ENCODE data around the gene SLC25A43. TPM values are rescaled to one million over a fixed set of nuclear protein-coding genes. Genes with fewer than 3 reads are reported as not detected.
A peak's percentile ranks its signal among the peaks of the same experiment; 100 is the strongest.

SLC25A43 gene
- total and polyA plus RNA-seq, 9 of the 15 experiments (the other 6 are each of a cell fraction or from before 2014, with no cell fraction given): 1.3 to 8.4 (median 4.0) TPM

GRCh38 chrX:119488749-119489148 is 89.6 kb downstream of the SLC25A43 start:
- Histone ChIP-seq H3K4me1 (replicated peaks in 1 of 2; ENCODE audit: control insufficient read depth in 2 of 2, insufficient read depth in 2 of 2, low read length in 2 of 2) (no peaks in the 10 kb centered on the region; a peak in 1 of 5 replicates), H2AFZ (ENCODE audit: low read depth, low read length) (peak overlapping the region; percentile 4; the same call in 1 of the 2 replicates), H3K36me3 (ENCODE audit: control insufficient read depth, insufficient read depth, low read length) (no peaks in the 10 kb centered on the region), H3K79me2 (ENCODE audit: control insufficient read depth, insufficient read depth, low read length) (no peaks in the 10 kb centered on the region), H3K27me3 (ENCODE audit: control insufficient read depth in 2 of 2, insufficient read depth in 2 of 2, low read length in 2 of 2) (no peaks in the 10 kb centered on the region), H3K9ac (ENCODE audit: insufficient read depth in 1 of 2, low read depth in 2 of 2, low read length in 2 of 2) (no peak overlapping the region), H3K9me1 (ENCODE audit: control insufficient read depth, insufficient read depth, low read length) (no peaks in the 10 kb centered on the region), H3K4me2 (ENCODE audit: insufficient read depth, low read length) (no peak overlapping the region), H3K9me3 (replicated peaks; ENCODE audit: control insufficient read depth, insufficient read depth, low read depth, low read length) (no peaks in the 10 kb centered on the region), H3K27ac (ENCODE audit: extremely low read depth, low read depth, low read length) (no peak overlapping the region), H3K4me3 (no peak overlapping the region), H4K20me1 (replicated peaks; ENCODE audit: control insufficient read depth, insufficient read depth, low read length) (no peaks in the 10 kb centered on the region)
- no TSS peak for BruUV-seq (replicated peaks)
- POLR2A ChIA-PET: interaction anchor here (0.7 kb wide), 1 partner anchor 302 kb away, joined by 3 read pairs; the partner anchor contains the start of gene RPL39
- CTCF ChIA-PET (ENCODE audit: low intra/inter-chr PET ratio): interaction anchor here (0.6 to 1.5 kb wide), 5 partner anchors 12 to 291 kb away, joined by 3 to 5 read pairs (median 4); no protein-coding TSS in a partner anchor
- DNase-seq (ENCODE audit: extremely low read depth in 1 of 4, low spot score in 3 of 4) (peak in 3 of 4 experiments; percentile 22 to 50 (median 22)), FAIRE-seq (peak; percentile 19), ATAC-seq (peak; percentile 55; the same call in 2 of the 3 replicates)
- intact Hi-C loops (cut with micrococcal nuclease): loop anchor here (1.0 kb wide), 1 partner anchor 24 kb away; no protein-coding TSS in a partner anchor
- WGBS (ENCODE audit: insufficient coverage, low coverage, missing lambda C conversion rate): 1% methylated on average over 6 of the region's 8 CpGs
- in situ Hi-C loops (cut with MboI): no loop called here
- TF ChIP-seq MITF (IDR thresholded peaks at IDR 0.05) (no peak), SAFB (IDR thresholded peaks at IDR 0.05; ENCODE audit: borderline replicate concordance, low read depth, low read length) (no peak), NR0B1 (IDR thresholded peaks at IDR 0.05; ENCODE audit: partially characterized antibody) (no peak), RBM22 (IDR thresholded peaks at IDR 0.05; ENCODE audit: low read depth, low read length, poor library complexity, severe bottlenecking) (no peak), CHD2 (IDR thresholded peaks at IDR 0.05; ENCODE audit: low read depth, low read length) (no peak), E2F5 (CRISPR knock-in tag; IDR thresholded peaks at IDR 0.05) (no peak), ATF1 (CRISPR knock-in tag; IDR thresholded peaks at IDR 0.05) (no peak), ATF1 (tag; IDR thresholded peaks at IDR 0.05) (no peak), RBM17 (IDR thresholded peaks at IDR 0.05; ENCODE audit: borderline replicate concordance, low read depth, low read length) (no peak), CTCF (IDR thresholded peaks at IDR 0.05 in 2 of 3, conservative IDR thresholded peaks at IDR 0.05 in 1 of 3; ENCODE audit: insufficient read depth in 2 of 3, low read depth in 1 of 3, low read length in 3 of 3) (peak; percentile 51 to 62 (median 53); a peak in 5 of 6 replicates)
